MCF 10A (cell line): ENCODE data around the gene CIB4. TPM values are rescaled to one million over a fixed set of nuclear protein-coding genes. Genes with fewer than 3 reads are reported as not detected.

Source experiments
- BruUV-seq: library from RNA; stranded (reverse); fragments of 400-500 nt; replicated peaks from 2 replicates; lab custom pipeline; 2021; lab: Mats Ljungman, UMichigan
- CTCF ChIA-PET: fragments of 300-600 bp; sonication (Branson Sonifier 250); formaldehyde crosslinking; extraction: SDS; loops from one replicate; lab custom pipeline; 2021; ENCODE audit warnings: antibody characterized with exemption, inconsistent platforms; lab: Yijun Ruan, JAX
- POLR2A ChIA-PET: fragments of 300-600, 350-650 bp; sonication (Branson Sonifier 250); formaldehyde crosslinking; extraction: SDS; loops from one replicate; lab custom pipeline; 2020; ENCODE audit warnings: antibody characterized with exemption, inconsistent platforms; lab: Yijun Ruan, JAX
- DNase-seq: peaks from one replicate; pipeline ENCODE4 v3.0.0-alpha.2; 2018; ENCODE audit not compliant: unreplicated experiment
- H3K27ac Mint-ChIP-seq: one replicate; pipeline ENCODE4 v1.8.0; 2022; ENCODE audit warnings: mild to moderate bottlenecking, low read depth, mixed read lengths; ENCODE audit not compliant: unreplicated experiment
- H3K27me3 Mint-ChIP-seq: one replicate; pipeline ENCODE4 v1.8.0; 2022; ENCODE audit warnings: mixed read lengths; ENCODE audit not compliant: insufficient read depth, unreplicated experiment
- H3K36me3 Mint-ChIP-seq: one replicate; pipeline ENCODE4 v1.8.0; 2022; ENCODE audit warnings: mild to moderate bottlenecking, moderate library complexity, mixed read lengths; ENCODE audit not compliant: insufficient read depth, unreplicated experiment
- H3K4me1 Mint-ChIP-seq: one replicate; pipeline ENCODE4 v1.8.0; 2022; ENCODE audit warnings: mixed read lengths; ENCODE audit not compliant: insufficient read depth, unreplicated experiment
- H3K4me3 Mint-ChIP-seq: one replicate; pipeline ENCODE4 v1.8.0; 2022; ENCODE audit warnings: mild to moderate bottlenecking, moderate library complexity, mixed read lengths; ENCODE audit not compliant: unreplicated experiment
- H3K9me3 Mint-ChIP-seq: one replicate; pipeline ENCODE4 v1.8.0; 2022; ENCODE audit warnings: mixed read lengths; ENCODE audit not compliant: unreplicated experiment
- intact Hi-C: fragments of 100-400 bp; cut with micrococcal nuclease; formaldehyde crosslinking; loops from 2 replicates; pipeline ENCODE4 v1.14.1; 2022
- total RNA-seq: library from RNA; stranded (reverse); gene quantifications from 2 replicates; pipeline ENCODE4 v1.2.3, GENCODE V29; 2022
- TF ChIP-seq, protein P1 (sequence below): fragments of 200-600 bp; IDR thresholded peaks from one replicate; pipeline ENCODE4 v1.8.0; 2022; ENCODE audit warnings: antibody characterized with exemption, mild to moderate bottlenecking; ENCODE audit not compliant: unreplicated experiment

CIB4 gene
- total RNA-seq, 1 experiment from 2014 or later = not detected

DNA sequence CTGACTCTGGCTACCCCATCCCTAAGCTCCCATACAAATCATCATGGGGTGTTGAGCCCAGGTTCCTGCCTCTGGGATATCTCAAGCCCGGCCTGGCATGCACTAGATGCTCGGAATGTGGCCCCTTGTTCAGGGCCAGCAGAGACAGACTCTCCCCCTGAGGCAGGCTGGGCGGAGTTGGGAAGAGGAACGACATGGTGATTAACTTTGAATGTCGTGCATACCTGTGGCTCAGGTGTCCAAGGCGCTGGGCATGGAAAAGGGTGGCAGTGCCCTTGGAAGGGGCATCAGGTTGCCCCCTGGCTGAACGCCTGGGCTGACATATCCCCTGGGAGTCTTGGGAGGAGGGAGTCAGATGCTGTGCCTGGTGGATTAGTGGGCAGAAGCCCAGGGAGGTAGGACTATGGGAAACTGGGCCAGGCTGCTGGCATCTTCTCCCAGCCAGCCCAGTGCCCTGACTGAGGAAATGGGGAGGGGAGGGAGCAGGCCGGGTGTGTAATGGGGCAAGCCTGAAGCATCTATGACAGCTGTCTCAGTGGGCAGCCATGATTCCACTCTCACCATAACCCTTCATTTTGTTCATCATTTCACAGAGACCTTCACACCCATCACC lies 105.4 kb downstream of the CIB4 start:
- ChIA-PET CTCF (interaction anchor here (0.6 kb wide), 1 partner anchor 1495 kb away, joined by 4 read pairs; no protein-coding TSS in a partner anchor), POLR2A (no interaction called here)
- H3K27ac Mint-ChIP-seq = no peak overlapping the region
- H3K4me1 Mint-ChIP-seq = no peaks in the 10 kb centered on the region
- intact Hi-C loops = no loop called here
- H3K27me3 Mint-ChIP-seq = peaks cover 46% of the 10 kb centered on the region
- H3K9me3 Mint-ChIP-seq = no peaks in the 10 kb centered on the region
- no peak for DNase-seq
- TF ChIP-seq, protein P1, sequence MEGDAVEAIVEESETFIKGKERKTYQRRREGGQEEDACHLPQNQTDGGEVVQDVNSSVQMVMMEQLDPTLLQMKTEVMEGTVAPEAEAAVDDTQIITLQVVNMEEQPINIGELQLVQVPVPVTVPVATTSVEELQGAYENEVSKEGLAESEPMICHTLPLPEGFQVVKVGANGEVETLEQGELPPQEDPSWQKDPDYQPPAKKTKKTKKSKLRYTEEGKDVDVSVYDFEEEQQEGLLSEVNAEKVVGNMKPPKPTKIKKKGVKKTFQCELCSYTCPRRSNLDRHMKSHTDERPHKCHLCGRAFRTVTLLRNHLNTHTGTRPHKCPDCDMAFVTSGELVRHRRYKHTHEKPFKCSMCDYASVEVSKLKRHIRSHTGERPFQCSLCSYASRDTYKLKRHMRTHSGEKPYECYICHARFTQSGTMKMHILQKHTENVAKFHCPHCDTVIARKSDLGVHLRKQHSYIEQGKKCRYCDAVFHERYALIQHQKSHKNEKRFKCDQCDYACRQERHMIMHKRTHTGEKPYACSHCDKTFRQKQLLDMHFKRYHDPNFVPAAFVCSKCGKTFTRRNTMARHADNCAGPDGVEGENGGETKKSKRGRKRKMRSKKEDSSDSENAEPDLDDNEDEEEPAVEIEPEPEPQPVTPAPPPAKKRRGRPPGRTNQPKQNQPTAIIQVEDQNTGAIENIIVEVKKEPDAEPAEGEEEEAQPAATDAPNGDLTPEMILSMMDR = no peak
- BruUV-seq = no TSS peak
- H3K4me3 Mint-ChIP-seq = no peak overlapping the region
- no peaks in the 10 kb centered on the region for H3K36me3 Mint-ChIP-seq

DNA sequence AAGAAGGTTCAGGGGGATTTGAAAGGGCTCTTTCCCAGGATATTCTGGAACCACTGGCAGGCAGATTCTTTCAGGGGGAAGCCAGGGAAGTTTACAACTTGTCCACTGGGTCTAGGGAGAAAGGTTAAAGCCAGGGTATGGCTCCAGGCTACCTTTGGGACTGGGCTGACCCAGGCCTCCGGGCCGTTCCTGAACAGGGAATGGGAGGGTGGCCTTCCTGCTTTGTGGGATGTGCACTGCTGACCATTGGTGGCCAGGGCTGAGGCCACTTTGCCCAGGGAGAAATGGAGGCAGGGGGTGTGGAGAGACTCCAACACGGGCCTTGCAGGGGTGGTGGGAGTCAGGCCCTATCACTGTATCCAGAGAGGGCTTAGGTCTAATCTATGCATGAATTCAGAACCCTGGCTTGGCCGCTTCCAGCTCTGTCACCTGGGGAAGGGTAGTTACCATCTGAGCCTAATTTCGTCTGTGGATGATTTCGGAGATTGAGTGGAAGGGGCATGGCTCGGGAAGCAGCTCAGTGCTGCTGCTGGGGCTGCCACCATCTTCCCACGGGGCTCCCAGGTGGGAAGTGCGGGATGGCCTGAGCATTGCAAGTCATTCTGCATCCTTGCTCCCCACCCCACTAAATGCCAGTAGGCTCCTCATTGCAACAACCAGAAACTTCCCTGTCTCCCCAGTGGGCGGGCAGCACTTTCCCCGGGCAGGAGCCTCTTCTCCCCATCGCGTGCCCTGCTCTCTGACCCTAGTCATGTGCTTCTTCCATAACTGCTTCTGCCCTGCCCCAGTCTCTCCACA lies 106.1 kb downstream of the CIB4 start:
- no TSS peak for BruUV-seq
- no peaks in the 10 kb centered on the region for H3K4me1 Mint-ChIP-seq

DNA sequence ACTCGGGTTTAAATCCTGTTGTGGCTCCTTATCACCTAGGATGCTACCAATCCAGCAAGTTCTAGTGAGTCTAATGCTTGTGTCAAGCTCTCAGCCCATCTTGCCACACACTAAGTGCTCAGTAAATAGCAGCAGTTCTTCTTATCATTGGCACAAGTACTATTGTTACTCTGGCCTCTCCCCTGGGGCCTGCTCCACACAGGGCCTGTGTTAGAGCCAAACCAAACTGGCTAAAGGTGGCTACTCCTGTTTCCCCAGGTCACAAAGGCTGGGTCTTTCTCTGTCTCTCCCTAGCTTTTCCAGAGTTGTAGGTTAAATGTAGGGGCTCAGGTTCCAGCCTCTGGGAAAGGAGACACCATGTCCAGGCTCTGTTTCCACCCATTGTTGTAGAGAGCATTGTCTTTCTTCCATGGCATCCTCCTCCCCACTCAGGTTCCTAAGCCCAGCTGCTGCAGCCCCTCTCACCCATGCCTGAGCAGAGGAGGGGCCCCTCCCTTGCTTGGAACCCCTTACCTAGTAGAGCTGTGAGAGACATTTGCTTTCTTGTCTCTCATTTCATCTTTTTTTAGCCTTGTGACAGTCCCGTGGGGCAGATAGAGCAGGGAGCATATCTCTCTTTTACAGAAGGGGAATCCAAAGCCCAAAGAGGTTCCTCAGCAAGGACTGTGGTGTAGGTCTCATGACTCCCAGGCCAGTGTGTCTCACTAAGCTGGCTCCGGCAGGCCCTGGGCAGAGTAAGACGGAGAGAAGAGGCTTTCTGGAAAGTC lies 106.9 kb downstream of the CIB4 start:
- ChIA-PET POLR2A (no interaction called here), CTCF (interaction anchor here (1.2 kb wide), 1 partner anchor 9 kb away, joined by 3 read pairs; no protein-coding TSS in a partner anchor)
- DNase-seq = no peak
- Mint-ChIP-seq H3K36me3 (no peaks in the 10 kb centered on the region), H3K27ac (no peak overlapping the region), H3K4me1 (no peaks in the 10 kb centered on the region), H3K27me3 (peaks cover 49% of the 10 kb centered on the region), H3K4me3 (no peak overlapping the region), H3K9me3 (no peaks in the 10 kb centered on the region)
- intact Hi-C loops = no loop called here
- TF ChIP-seq, protein P1 = no peak
- BruUV-seq = no TSS peak

More for the DNA sequence above, 106.1 kb downstream of the CIB4 start:
- H3K36me3 Mint-ChIP-seq = no peaks in the 10 kb centered on the region
- H3K4me3 Mint-ChIP-seq = no peak overlapping the region
- CTCF ChIA-PET = interaction anchor here (1.2 kb wide), 1 partner anchor 10 kb away, joined by 3 read pairs; no protein-coding TSS in a partner anchor
- no peak overlapping the region for H3K27ac Mint-ChIP-seq
- no peak for DNase-seq
- intact Hi-C loops = no loop called here
- POLR2A ChIA-PET = no interaction called here
- no peaks in the 10 kb centered on the region for H3K9me3 Mint-ChIP-seq
- TF ChIP-seq, protein P1 = no peak
- peaks cover 46% of the 10 kb centered on the region for H3K27me3 Mint-ChIP-seq

DNA sequence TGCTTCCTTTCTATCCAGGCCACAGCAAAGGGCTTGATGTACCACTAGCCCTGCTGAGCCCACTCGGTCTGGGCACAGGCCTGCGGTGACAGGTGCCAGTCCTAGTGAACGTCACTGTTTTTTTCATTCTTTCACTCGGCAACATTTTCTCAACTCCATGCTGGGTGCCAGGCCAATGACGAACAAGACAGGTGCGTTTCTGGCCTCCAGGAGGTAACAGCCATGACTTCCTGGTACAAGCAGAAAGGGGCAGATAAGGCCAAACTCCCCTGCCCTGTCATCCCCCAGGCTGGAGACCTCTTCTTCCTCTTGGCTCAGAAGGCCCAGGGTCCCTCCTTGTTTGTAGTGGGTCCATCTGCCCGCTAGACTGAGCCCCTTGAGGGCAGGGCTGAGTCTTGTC lies 107.5 kb downstream of the CIB4 start:
- no TSS peak for BruUV-seq
- TF ChIP-seq, protein P1 = no peak
- intact Hi-C loops = no loop called here
- DNase-seq = no peak
- Mint-ChIP-seq H3K9me3 (no peaks in the 10 kb centered on the region), H3K4me1 (no peaks in the 10 kb centered on the region), H3K27me3 (peaks cover 49% of the 10 kb centered on the region), H3K27ac (no peak overlapping the region), H3K4me3 (no peak overlapping the region), H3K36me3 (no peaks in the 10 kb centered on the region)
- ChIA-PET CTCF (no interaction called here), POLR2A (no interaction called here)
